Activated CD4-positive, alpha-beta T cell treated with anti-CD3 and anti-CD28 coated beads for 24 hours (primary cell): ENCODE data around the gene CCDC73.
"Not testable (repeated sequence)": the region's sequence is repeated elsewhere in the genome, so short reads cannot be mapped to it uniquely, and the experiment has no call there.

Experiments used
- DNase-seq, 2 donors: peaks; one replicate each; pipeline ENCODE4 v3.0.0-alpha.2; 2020; ENCODE audit warnings: low read depth in 2 of 2

The CCDC73 gene

DNA sequence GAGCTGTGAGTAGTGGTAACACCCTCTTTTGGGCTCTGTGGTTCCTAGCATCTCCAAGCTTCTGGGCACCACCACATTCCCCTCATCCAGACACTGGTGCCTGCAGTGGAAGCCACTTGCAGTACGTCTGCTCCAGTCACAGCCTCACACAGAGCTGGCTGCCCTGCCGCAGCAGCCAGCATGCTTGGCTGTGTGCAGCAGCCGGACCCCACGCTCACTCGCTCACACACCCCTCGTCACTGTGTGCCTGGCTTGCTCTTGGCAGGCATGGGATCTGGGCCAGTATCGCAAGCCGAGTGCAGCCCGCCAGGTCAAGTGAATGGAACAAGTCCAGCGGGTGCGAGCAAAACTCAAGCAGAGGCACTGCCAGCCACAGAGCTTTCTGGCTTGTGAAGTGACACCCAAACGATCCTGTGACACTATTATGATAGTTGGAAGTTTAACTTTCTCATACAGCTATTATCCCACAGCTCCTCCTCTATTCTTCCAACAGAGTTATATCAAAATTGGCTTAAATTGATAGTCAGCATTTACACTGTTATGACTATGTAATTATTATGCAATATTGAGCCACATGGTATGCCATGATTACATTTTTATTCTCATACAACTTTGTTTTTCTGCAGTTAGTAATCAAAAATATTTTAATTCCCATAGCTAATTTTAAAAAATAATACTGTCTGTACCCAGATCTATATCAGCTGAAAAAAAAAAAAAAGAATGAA is 89.0 kb downstream of the CCDC73 start:
- DNase-seq, result no peak

DNA sequence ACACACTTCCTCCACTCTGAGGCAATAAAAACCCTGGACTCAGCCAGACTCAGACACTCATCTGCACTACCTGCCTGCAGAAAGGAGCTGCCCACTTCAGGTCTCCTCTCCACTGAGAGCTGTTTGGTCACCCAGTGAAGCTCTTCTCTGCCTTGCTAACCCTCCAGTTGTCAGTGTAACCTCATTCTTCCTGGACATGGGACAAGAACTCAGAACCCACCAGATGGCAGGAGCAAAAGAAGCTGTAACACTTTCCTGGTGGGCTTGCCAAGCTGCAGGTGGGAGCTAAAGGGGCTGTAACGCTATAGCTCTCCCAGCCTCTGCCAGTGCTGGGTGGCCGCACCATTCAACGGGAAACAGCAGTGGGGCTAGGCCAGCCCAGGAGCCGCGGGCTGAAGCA is 89.7 kb downstream of the CCDC73 start:
- no peak for DNase-seq

DNA sequence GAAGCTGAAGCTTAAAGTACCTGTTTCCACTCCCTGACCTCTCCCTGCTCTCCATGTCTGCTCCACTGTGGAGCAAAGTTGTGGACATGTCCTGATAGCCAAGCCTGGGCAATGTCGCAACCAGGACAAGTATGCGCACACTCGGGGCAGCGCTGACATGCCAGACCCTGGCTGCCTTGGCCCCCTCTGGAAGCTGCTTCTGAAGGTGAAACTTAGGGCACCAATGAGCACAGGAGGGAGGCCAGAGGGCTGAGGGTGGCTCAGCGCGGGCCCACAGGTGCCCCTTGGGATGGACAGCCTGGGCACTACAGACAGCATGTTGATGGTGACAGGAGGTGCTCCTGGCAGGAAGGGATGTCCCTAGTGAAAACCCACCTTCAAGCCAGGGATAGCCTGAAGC is 90.2 kb downstream of the CCDC73 start:
- DNase-seq, result no peak

DNA sequence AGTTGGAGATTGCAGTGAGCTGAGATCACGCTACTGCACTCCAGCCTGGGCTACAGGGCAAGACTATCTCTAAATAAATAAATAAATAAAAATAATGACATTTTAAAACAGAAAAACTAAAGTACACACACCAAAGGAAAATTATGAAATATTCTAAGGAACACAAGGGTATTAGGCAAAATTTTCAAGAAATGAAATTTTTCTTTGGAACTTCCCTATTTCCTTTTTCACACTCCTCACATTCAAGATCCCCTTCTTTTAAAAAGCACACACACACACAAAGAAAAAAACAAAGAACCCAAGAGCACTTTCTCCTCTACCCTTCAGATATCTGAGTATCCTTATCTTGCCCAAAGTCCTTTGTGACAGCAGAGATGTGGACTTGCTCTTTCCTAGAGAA is 92.8 kb downstream of the CCDC73 start:
- no peak for DNase-seq

DNA sequence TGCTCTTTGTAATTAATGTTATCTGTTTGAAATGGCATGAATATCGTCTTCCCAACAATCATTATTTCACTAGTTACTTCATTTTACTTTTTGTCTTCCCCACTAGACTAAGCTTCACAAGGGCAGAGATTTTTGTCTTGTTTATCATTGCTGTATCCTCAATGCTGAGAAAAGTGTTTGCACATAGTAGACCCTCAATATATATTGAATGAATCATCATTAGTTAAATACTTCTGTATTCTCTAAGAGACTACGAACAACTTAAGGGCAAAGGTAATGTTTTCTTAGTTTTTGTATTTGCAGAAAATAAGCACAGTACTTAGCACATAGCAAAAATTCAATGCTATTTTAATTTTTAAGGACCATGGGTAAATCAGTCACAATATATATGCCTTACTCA is 95.9 kb downstream of the CCDC73 start:
- no peak for DNase-seq

DNA sequence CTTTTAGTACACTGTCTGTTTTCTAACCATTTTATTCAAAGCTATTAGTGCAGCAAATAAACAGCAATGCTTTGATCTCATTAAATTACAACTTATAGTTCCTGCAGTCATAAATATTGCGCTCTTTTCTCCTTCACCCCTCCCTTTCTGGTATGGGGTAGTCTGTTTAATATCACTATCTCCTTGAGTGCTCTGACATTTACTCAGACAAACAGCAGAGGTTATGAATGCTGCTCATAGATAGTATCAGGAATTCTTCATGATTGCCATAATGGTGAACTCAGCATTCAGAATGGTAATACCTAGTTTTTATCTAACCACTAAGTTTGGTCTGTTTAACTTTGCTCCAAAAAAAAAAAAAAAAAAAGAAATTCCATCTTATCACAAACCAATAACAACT is 123.4 kb downstream of the CCDC73 start:
- DNase-seq, result no peak

DNA sequence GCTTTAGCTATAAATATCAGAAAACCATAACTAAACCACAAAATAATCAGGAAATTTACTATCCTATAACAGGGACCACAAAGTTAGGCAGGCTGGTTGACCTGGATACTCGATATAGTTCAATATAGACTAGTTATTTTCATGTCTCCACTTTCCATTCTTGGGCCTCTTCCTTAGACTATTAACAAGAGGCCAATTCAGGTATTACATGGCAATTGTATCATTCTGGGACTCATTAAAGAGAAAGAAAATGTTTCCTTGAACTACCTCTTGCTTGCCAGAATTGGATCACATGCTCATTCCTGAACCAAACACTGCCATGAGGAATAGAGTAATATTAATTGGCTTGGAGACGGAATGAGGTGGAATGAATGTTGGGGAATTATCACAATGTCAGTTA is 134.8 kb downstream of the CCDC73 start:
- no peak for DNase-seq

DNA sequence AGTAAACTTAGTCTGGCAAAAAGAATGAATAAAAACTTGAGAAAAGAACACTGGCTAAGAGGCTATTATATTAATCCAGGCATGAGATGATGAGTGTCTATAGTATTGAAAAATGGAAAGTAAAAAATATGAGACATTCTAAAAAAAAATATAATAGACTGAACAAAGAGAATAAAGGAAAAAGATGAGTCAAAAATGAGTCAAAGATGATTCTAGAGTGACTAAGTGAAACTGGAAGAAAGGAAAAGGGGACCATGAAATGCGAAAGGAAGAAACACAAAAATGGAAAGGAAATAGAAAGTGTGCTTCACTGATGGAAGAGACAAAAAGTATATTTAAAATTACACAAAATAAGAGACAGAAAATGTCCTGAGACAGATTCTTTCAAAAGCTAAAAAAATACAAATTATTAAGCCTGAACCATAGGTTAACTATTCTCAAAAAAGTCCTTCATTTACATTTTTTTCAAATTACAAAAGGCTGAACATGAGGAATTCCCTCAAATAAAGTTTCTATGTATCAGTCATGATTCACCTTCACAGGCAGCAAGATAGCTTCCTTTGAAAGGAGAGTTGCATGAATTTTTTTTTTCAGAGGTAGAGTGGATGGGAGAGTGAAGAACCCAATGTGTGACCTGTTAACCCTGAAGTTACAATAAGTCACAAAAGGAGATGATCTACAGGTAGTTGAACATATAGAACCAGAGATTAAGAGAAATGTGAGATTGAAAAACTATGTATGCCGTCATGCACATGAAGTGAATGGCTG is 135.6 kb downstream of the CCDC73 start:
- no peak for DNase-seq

DNA sequence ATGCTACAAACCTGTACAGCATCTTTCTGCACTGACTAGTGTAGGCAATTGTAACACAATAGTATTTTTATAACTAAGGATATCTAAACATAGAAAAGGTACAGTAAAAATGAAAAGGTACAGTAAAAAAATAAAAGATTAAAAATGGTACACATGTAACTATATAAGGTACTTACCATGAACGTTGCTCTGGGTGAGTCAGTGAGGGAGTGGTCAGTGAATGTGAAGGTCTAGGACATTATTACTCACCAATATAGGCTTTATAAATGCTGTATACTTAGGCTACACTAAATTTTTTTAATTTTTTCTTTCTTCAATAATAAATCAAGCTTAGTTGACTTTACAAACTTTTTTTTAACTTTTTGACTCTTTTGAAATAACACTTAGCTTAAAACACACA is 150.9 kb downstream of the CCDC73 start:
- DNase-seq, result no peak

DNA sequence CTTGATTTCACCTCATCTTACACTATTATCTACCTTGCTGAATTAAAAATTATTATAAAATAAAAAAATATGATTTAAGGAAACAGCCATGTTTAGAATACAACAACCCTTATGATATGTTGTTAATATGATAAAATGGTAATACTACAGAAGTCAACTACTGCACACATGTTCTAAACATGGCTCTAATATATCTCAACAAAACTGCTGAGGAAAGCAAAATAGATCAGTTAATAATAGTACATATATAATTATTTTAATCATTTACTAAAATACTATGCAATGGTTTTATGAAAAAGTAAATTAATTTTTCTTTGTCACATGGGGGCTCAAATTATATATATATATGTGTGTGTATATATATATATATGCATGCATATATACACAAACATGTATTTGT is 153.1 kb downstream of the CCDC73 start:
- DNase-seq, result no peak

DNA sequence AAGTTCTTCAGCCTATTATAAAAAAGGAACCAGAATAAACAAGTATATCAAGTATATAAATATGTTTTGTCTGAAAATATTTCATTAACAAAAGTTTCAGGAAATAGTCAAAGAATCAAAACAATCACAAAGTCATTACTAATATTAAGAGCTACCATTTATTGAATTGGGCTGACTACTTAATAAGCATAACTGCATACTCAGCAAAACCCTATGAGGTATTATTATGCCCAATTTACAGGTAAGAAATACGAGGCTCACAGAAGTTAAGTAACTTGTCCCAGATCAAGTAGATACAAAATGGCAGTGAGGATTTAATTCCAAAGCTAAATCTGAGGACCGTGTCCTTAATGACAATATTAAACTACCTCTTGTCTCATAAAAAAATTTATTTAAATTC is 158.6 kb downstream of the CCDC73 start:
- no peak for DNase-seq

DNA sequence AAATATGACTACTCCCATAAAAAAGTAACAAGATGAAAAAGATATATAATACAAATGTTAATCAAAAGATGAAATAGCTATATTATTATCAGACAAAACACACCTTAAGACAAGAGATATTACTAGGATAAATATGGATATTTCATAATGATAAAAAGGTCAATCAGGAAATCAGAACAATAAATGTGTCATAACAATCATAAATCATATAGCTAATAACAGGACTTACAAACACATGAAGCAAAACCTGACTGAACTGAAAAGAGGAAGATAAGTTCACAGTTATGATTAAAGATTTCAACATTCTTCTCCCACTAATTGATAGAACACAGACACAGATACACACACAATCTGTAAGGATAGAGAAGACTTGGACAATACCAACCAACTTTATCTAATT is 163.6 kb downstream of the CCDC73 start:
- DNase-seq, result no peak

DNA sequence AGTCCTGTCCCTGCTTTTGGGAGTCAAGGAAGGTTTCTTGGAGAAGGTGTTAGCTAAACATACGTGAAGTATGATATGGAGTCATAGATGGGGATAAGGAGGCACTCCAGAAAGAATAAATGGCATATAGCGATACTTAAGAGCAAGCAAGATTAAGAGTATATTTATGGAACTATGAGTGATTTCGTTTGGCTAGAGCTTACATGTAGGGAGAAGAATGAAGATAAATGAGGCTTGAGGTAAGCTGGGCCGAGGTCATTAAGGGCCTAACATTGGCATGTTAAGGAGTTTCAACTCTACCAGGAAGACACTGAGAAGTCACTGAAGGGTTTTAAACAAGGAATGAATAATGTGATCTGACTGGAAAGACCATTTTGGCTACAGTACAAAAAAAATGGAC is 177.6 kb downstream of the CCDC73 start:
- DNase-seq, result no peak

DNA sequence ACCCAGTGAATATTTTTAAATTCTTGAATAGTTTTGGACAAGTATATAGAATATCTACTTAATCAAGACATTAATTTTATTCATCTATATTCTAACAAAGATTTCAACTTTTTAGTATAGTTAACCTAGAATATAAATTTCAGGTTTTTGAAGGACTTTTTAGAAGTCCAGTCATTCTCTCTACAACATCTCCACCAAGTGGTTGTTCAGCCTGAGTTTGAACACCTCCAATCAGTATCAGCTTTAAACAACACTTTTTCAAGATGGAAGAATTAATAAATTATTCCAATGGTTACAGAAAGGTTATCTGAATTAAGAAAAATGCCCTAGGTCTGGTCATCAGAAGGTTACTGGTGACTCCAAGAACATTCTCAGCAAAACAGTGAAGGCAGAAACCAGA is 179.0 kb downstream of the CCDC73 start:
- DNase-seq, result no peak

DNA sequence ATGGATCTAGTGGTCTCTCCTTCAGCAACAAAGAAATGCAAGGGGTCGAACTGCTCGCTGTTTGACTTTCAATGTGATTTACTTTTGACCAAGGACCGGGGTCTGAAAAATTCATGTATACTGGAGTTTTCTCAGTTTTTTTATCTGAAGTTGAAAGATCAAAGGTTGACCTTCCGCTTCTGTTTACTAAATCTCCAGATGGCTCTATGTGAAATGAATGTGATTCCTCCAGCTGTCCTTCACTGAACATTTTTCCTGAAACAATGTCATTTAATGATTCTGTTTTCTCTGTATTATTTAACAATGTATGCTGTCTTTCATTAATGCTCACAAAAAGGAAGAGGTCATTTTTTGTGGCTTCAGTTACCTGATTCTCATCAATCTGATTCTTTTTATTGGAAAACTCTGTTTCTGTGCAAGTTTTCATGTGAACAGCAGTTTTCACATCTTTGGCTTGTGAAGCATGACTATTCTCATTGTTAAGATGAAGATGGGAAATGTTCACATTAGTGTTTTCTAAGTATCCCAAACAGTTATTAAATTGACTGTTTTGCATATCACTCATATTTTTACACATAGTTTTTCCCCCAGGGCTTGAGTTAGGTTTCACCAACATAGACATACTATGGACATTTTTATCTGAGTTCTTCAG is 180.8 kb downstream of the CCDC73 start:
- no peak for DNase-seq

DNA sequence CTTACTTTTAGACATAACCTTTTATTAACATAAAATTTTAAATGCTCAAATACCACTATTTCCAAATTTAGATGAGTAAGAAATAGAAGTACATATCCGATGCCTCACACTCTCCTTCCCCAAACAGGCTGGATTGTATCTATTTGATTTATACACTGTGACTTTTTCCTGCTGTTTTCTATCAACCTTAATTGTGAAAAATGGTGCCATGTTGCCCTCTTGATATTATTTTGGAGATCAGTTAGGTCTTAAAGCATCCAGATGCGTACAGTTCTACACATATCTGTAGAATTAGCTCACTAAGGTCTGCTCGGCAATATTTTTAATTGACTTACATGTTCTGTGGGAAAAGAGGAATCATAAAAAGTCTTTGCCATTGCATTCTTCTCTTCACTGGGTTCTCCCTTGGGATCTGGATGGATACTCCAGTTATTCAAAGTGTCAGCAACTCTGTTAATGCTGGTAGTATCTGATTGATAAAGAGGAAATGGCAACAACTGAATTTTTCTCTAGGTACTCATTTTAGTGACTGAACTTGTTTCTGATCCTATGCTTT is 183.6 kb downstream of the CCDC73 start:
- no peak for DNase-seq

DNA sequence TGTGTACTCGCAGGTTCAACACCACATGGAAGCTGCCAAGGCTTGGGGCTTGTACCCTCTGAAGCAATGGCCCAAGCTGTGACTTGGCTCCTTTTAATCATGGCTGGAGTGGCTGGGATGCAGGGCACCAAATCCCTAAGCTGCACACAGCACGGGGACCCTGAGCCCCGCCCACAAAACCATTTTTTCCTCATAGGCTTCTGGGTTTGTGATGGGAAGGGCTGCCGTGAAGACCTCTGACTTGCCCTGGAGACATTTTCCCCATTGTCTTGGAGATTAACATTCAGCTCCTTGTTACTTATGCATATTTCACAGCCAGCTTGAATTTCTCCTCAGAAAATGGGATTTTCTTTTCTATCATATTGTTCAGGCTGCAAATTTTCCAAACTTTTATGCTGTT is 185.6 kb downstream of the CCDC73 start:
- not testable (repeated sequence) for DNase-seq

DNA sequence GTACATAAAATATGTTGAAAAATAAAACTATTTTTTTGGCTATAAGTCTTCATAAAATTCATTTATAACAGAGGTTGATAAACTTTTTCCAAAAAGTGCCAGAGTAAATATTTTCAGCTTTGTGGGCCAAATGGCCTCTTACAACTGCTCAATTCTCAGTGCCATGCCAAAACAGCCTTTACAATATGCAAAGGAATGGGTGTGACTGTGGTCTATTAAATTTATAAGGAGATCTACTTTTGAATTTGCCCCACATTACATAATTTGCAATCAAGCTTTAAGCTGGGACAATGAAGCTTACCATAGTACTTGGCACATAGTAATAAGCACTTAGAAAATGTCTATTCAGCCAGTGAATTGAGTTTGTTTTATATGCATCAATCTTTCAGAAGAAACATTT is 188.2 kb downstream of the CCDC73 start:
- DNase-seq, result no peak

DNA sequence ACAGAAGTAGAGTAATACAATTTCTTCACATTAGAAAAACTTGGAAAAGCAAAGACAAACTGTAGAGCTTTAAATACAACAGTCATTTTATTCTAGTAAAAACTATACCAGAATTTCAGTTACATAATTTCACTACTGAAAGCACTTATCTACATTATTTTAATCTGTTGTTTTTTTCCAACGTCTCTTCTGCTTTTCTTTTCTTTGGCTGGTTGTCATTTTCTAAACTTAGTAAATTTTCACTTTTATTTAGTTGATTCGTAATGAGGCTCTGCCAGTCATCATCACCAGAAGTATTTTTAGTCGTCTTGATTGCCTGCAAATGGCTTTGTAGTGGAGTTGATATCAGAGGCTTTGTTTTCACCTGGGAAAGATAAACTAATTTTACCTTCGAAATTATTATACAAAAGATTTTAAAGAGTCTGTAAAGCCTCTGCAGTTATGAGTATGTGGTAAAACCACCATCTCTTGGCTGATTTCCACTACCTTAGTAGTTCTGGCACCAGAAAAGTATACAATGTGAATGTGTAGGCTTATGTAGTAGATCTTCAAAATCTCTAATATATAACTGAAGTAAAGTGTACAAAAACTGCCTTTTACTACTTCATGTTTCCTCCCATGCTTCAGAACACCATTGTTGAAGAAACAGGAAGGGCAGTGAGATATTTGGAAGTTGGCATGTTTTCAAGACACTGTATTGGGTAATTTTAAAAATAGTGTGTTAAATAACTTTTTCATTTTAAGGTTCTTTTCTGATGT is 191.6 kb downstream of the CCDC73 start:
- no peak for DNase-seq

DNA sequence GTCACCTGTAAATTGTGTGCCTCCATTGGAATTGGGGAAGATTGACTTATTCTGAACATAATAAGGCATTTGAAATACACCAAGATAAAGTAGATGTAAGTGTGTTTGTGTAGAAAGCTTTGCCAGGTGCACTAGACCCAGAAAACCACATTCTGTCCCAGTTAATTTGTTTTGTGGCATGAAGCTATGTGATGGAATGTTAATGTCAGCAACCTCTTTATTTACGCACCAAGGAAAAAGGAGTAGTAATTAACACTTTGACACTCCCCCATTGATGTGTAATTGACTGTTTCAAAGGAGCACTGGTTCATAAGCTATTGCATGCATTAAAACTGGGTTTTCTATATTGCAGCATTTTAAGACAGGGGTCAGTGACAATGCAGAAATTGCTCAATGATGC is 196.5 kb downstream of the CCDC73 start:
- no peak for DNase-seq

DNA sequence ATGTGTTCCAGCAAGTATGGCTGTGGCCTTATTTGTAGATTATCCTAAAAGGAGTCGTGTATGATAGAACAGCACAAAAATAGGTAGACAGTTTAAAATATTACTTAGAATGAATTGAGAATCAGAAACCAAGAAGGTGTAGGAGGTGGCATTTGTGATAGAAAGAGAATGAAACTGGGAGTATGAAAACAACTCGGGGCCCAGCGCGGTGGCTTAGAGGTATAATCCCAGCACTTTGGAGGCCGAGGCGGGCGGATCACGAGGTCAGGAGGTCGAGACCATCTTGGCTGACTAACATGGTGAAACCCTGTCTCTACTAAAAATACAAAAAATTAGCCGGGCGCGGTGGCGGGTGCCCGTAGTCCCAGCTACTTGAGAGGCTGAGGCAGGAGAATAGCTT is 198.3 kb downstream of the CCDC73 start:
- peak in 1 of 2 donors; percentile 16 for DNase-seq

DNA sequence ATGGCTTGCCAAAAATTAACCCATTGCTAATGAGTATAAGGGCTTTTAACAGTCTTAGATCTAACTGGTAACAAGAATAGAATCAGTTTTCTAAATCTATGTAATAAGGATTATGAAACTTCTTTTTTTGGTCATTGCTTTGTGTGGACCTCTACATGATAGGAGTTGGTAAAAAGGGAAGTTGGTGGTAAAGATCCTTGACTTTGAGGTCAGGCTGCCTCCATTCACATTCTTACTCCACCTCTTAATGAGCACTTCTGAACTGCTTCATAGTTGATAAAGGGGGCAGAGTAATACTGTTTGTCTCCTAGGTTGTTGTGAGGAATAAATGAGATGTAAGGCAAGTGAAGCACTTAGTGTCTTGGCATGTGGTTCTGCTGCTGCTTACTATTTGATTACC is 200.2 kb downstream of the CCDC73 start:
- no peak for DNase-seq
